ENCODE results near the gene SUGCT.

The SUGCT gene

GRCh38 chr7:40824461-40824860, 689.7 kb downstream of the SUGCT start:
- Histone ChIP-seq H3K27ac (replicated peaks) (no peak overlapping the region), H3K27me3 (ENCODE audit: insufficient read depth, poor library complexity, severe bottlenecking) (no peaks in the 10 kb centered on the region), H3K4me3 (replicated peaks; ENCODE audit: insufficient read depth, low read length) (no peak overlapping the region)
- no peak for TF ChIP-seq GABPA (IDR thresholded peaks at IDR 0.05; ENCODE audit: low read depth)
- TF ChIP-seq REST (IDR thresholded peaks at IDR 0.05; ENCODE audit: insufficient replicate concordance, low read depth), result no peak
- TF ChIP-seq SPI1 (IDR thresholded peaks at IDR 0.05; ENCODE audit: borderline replicate concordance, low read depth), result no peak
- no peak for TF ChIP-seq POLR2AphosphoS5 (IDR thresholded peaks at IDR 0.05; ENCODE audit: low read depth)
- TF ChIP-seq, protein P1, sequence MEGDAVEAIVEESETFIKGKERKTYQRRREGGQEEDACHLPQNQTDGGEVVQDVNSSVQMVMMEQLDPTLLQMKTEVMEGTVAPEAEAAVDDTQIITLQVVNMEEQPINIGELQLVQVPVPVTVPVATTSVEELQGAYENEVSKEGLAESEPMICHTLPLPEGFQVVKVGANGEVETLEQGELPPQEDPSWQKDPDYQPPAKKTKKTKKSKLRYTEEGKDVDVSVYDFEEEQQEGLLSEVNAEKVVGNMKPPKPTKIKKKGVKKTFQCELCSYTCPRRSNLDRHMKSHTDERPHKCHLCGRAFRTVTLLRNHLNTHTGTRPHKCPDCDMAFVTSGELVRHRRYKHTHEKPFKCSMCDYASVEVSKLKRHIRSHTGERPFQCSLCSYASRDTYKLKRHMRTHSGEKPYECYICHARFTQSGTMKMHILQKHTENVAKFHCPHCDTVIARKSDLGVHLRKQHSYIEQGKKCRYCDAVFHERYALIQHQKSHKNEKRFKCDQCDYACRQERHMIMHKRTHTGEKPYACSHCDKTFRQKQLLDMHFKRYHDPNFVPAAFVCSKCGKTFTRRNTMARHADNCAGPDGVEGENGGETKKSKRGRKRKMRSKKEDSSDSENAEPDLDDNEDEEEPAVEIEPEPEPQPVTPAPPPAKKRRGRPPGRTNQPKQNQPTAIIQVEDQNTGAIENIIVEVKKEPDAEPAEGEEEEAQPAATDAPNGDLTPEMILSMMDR (IDR thresholded peaks at IDR 0.05; ENCODE audit: insufficient read depth, low read length), result no peak
- no peak for DNase-seq (ENCODE audit: low read depth in 1 of 2, low spot score in 1 of 2)

GRCh38 chr7:40826411-40827221, 691.8 kb downstream of the SUGCT start:
- Histone ChIP-seq H3K4me3 (replicated peaks; ENCODE audit: insufficient read depth, low read length) (no peak overlapping the region), H3K27me3 (ENCODE audit: insufficient read depth, poor library complexity, severe bottlenecking) (no peaks in the 10 kb centered on the region), H3K27ac (replicated peaks) (no peak overlapping the region)
- no peak for DNase-seq (ENCODE audit: low read depth in 1 of 2, low spot score in 1 of 2)
- no peak for TF ChIP-seq POLR2AphosphoS5 (IDR thresholded peaks at IDR 0.05; ENCODE audit: low read depth)
- TF ChIP-seq REST (IDR thresholded peaks at IDR 0.05; ENCODE audit: insufficient replicate concordance, low read depth), result no peak
- no peak for TF ChIP-seq GABPA (IDR thresholded peaks at IDR 0.05; ENCODE audit: low read depth)
- TF ChIP-seq, protein P1 (IDR thresholded peaks at IDR 0.05; ENCODE audit: insufficient read depth, low read length), result no peak
- TF ChIP-seq SPI1 (IDR thresholded peaks at IDR 0.05; ENCODE audit: borderline replicate concordance, low read depth), result no peak

GRCh38 chr7:40827222-40828085, 692.6 kb downstream of the SUGCT start:
- H3K27me3 ChIP-seq (ENCODE audit: insufficient read depth, poor library complexity, severe bottlenecking), result no peaks in the 10 kb centered on the region
- TF ChIP-seq REST (IDR thresholded peaks at IDR 0.05; ENCODE audit: insufficient replicate concordance, low read depth) (no peak), POLR2AphosphoS5 (IDR thresholded peaks at IDR 0.05; ENCODE audit: low read depth) (no peak), GABPA (IDR thresholded peaks at IDR 0.05; ENCODE audit: low read depth) (no peak), SPI1 (IDR thresholded peaks at IDR 0.05; ENCODE audit: borderline replicate concordance, low read depth) (no peak)
- TF ChIP-seq, protein P1 (IDR thresholded peaks at IDR 0.05; ENCODE audit: insufficient read depth, low read length), result no peak
- no peak overlapping the region for H3K4me3 ChIP-seq (replicated peaks; ENCODE audit: insufficient read depth, low read length)
- no peak overlapping the region for H3K27ac ChIP-seq (replicated peaks)
- no peak for DNase-seq (ENCODE audit: low read depth in 1 of 2, low spot score in 1 of 2)
